Caco-2 (cell line): ENCODE measurements around the gene RERE. TPM values are rescaled to one million over a fixed set of nuclear protein-coding genes. Genes with fewer than 3 reads are reported as not detected.

Source experiments
- BruUV-seq: library from RNA; stranded (reverse); fragments of 400-500 nt; replicated peaks from 2 replicates; lab custom pipeline; 2021; lab: Mats Ljungman, UMichigan
- CTCF ChIA-PET: fragments of 300-600 bp; sonication (Branson Sonifier 250); formaldehyde crosslinking; loops from one replicate; lab custom pipeline; 2022; ENCODE audit warnings: antibody characterized with exemption; lab: Charles Lee
- POLR2A ChIA-PET: fragments of 300-600 bp; sonication (Branson Sonifier 250); formaldehyde crosslinking; loops from one replicate; lab custom pipeline; 2022; ENCODE audit warnings: antibody characterized with exemption; lab: Charles Lee
- DNase-seq, 2 experiments: peaks; one replicate each; pipeline versions ENCODE4 v3.0.0 to v3.0.0-alpha.2; 2020 to 2022
- H3K27me3 ChIP-seq: replicated peaks from 2 replicates; pipeline ENCODE4 v1.6.0; 2011; ENCODE audit warnings: low read length; ENCODE audit not compliant: control insufficient read depth, insufficient read depth
- H3K36me3 ChIP-seq: 2 replicates; pipeline ENCODE4 v1.5.1; 2011; ENCODE audit warnings: low read length; ENCODE audit not compliant: control insufficient read depth, insufficient read depth
- H3K4me1 ChIP-seq: fragments of 250-450 bp; sonication (Bioruptor Pico); 2 replicates; pipeline ENCODE4 v1.5.1; 2020; ENCODE audit warnings: mild to moderate bottlenecking
- H3K4me3 ChIP-seq: 2 replicates; pipeline ENCODE4 v1.5.1; 2011; ENCODE audit warnings: low read depth, mild to moderate bottlenecking, control low read depth, low read length
- H3K9me3 ChIP-seq: fragments of 250-450 bp; sonication (Bioruptor Pico); 2 replicates; pipeline ENCODE4 v1.5.1; 2020; ENCODE audit warnings: mild to moderate bottlenecking, moderate library complexity
- H3K27ac Mint-ChIP-seq: one replicate; pipeline ENCODE4 v1.8.0; 2022; ENCODE audit warnings: mixed read lengths; ENCODE audit not compliant: unreplicated experiment
- H3K27me3 Mint-ChIP-seq: one replicate; pipeline ENCODE4 v1.8.0; 2022; ENCODE audit warnings: mixed read lengths; ENCODE audit not compliant: insufficient read depth, unreplicated experiment
- H3K36me3 Mint-ChIP-seq: one replicate; pipeline ENCODE4 v1.8.0; 2022; ENCODE audit warnings: mild to moderate bottlenecking, mixed read lengths; ENCODE audit not compliant: insufficient read depth, unreplicated experiment
- H3K4me1 Mint-ChIP-seq: one replicate; pipeline ENCODE4 v1.8.0; 2022; ENCODE audit warnings: low read depth, mixed read lengths; ENCODE audit not compliant: unreplicated experiment
- H3K4me3 Mint-ChIP-seq: one replicate; pipeline ENCODE4 v1.8.0; 2022; ENCODE audit warnings: mild to moderate bottlenecking, moderate library complexity, mixed read lengths; ENCODE audit not compliant: unreplicated experiment
- H3K9me3 Mint-ChIP-seq: one replicate; pipeline ENCODE4 v1.8.0; 2022; ENCODE audit warnings: mixed read lengths; ENCODE audit not compliant: unreplicated experiment
- intact Hi-C: fragments of 100-400 bp; cut with micrococcal nuclease; formaldehyde crosslinking; loops from one replicate; pipeline ENCODE4 v1.10.0; 2022; ENCODE audit not compliant: unreplicated experiment
- total RNA-seq: library from RNA; stranded (reverse); gene quantifications from 2 replicates; pipeline ENCODE4 v1.2.3, GENCODE V29; 2022
- TF ChIP-seq, protein P1 (sequence below), 2 experiments: fragments of 200-600 bp in 1 of 2; IDR thresholded peaks; 1 replicate in 1 of 2; 2 replicates in 1 of 2; pipeline versions ENCODE4 v1.5.1 to v1.8.0; 2011 to 2022; ENCODE audit warnings: antibody characterized with exemption in 1 of 2, control low read depth in 1 of 2, inconsistent platforms in 1 of 2, low read depth in 1 of 2, low read length in 1 of 2, mild to moderate bottlenecking in 1 of 2, moderate library complexity in 1 of 2; ENCODE audit not compliant: insufficient read depth in 1 of 2, severe bottlenecking in 1 of 2, unreplicated experiment in 1 of 2

RERE gene
- total RNA-seq, 1 experiment from 2014 or later = 85.2 TPM

DNA sequence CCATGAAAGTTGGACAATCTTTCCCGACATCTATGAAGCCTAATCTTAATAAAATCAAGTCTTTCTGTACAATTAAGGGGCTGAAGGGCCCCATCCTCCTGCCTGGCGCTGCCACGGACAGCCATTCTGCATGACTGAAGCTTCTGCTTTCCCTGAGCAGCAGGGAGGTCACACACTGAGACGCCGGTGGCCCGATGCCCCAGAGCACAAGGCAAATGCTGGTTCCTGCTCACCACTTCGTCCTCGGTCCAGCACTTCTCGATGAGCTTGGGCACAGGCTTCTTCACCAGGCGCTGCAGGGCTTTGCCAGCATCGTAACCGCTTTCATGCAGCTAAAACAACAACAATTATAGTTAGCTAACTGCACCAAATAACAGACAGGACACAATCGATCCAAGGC lies 351.7 kb downstream of the RERE start:
- no peaks in the 10 kb centered on the region for H3K27me3 ChIP-seq
- no peaks in the 10 kb centered on the region; the same call in 1 of the 2 replicates for H3K36me3 ChIP-seq
- no peak overlapping the region for H3K4me3 ChIP-seq
- TF ChIP-seq, protein P1, sequence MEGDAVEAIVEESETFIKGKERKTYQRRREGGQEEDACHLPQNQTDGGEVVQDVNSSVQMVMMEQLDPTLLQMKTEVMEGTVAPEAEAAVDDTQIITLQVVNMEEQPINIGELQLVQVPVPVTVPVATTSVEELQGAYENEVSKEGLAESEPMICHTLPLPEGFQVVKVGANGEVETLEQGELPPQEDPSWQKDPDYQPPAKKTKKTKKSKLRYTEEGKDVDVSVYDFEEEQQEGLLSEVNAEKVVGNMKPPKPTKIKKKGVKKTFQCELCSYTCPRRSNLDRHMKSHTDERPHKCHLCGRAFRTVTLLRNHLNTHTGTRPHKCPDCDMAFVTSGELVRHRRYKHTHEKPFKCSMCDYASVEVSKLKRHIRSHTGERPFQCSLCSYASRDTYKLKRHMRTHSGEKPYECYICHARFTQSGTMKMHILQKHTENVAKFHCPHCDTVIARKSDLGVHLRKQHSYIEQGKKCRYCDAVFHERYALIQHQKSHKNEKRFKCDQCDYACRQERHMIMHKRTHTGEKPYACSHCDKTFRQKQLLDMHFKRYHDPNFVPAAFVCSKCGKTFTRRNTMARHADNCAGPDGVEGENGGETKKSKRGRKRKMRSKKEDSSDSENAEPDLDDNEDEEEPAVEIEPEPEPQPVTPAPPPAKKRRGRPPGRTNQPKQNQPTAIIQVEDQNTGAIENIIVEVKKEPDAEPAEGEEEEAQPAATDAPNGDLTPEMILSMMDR (IDR thresholded peaks at IDR 0.05; ENCODE audit: insufficient read depth in 1 of 2, low read depth in 1 of 2, low read length in 1 of 2, severe bottlenecking in 1 of 2, unreplicated experiment in 1 of 2) = no peak
- peak overlapping the region; percentile 63 for H3K27ac Mint-ChIP-seq
- H3K4me1 ChIP-seq = peaks cover 32% of the 10 kb centered on the region
- BruUV-seq = no TSS peak
- intact Hi-C loops = no loop called here
- H3K9me3 Mint-ChIP-seq = no peaks in the 10 kb centered on the region
- no peaks in the 10 kb centered on the region for H3K27me3 Mint-ChIP-seq
- peaks cover 42% of the 10 kb centered on the region for H3K4me1 Mint-ChIP-seq
- no peaks in the 10 kb centered on the region for H3K9me3 ChIP-seq
- no peak overlapping the region for H3K4me3 Mint-ChIP-seq
- POLR2A ChIA-PET = no interaction called here
- H3K36me3 Mint-ChIP-seq = peaks cover 38% of the 10 kb centered on the region
- CTCF ChIA-PET = no interaction called here
- DNase-seq = no peak

DNA sequence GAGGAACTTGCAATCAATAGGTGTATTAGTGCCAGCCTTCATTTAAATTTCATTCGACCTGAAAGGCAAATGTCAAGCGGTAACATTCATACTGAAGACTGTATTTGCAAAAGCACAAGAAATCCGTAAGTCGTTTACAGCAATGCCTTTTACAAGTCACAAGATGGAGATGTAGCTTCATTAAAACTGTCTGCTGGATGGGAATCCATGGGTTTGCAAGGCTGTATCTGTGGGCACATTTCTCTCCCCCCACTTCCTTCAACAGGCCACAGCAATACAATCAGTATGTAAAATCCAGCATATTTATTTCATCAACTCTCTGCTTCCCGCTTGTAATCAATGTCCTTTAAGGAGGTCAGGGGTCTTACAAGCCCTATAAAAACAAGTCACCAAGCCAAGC lies 352.4 kb downstream of the RERE start:
- H3K27me3 ChIP-seq = no peaks in the 10 kb centered on the region
- H3K27me3 Mint-ChIP-seq = no peaks in the 10 kb centered on the region
- H3K27ac Mint-ChIP-seq = no peak overlapping the region
- POLR2A ChIA-PET = no interaction called here
- H3K9me3 ChIP-seq = no peaks in the 10 kb centered on the region
- no peak overlapping the region for H3K4me3 Mint-ChIP-seq
- peaks cover 32% of the 10 kb centered on the region for H3K4me1 ChIP-seq
- H3K9me3 Mint-ChIP-seq = no peaks in the 10 kb centered on the region
- no peaks in the 10 kb centered on the region; the same call in 1 of the 2 replicates for H3K36me3 ChIP-seq
- peaks cover 38% of the 10 kb centered on the region for H3K36me3 Mint-ChIP-seq
- TSS peak; percentile 8 for BruUV-seq
- CTCF ChIA-PET = no interaction called here
- intact Hi-C loops = no loop called here
- no peak for DNase-seq
- TF ChIP-seq, protein P1 (IDR thresholded peaks at IDR 0.05; ENCODE audit: insufficient read depth in 1 of 2, low read depth in 1 of 2, low read length in 1 of 2, severe bottlenecking in 1 of 2, unreplicated experiment in 1 of 2) = no peak
- H3K4me3 ChIP-seq = no peak overlapping the region
- H3K4me1 Mint-ChIP-seq = peaks cover 43% of the 10 kb centered on the region

DNA sequence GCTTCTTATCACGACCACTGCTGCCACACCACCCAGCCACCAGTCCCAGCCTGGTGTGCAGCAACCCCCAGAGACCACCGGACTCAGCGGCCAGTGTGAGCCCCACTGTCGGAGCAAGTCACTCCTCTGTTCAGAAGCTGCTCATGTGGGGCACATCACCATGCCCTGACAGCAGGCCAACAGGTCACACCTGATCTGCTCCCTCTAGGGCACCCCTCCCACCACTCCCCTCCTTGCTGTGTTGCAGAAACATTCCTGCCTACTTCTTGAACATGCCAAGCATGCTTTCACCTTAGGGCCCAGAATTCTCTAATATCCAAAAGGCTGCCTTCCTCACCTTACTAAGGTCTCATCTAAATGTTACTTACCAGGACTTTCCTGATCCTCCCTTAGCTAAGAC lies 353.1 kb downstream of the RERE start:
- peak; percentile 19 to 55 for DNase-seq
- Mint-ChIP-seq H3K27ac (peak overlapping the region; percentile 73), H3K4me3 (peak overlapping the region; percentile 57), H3K27me3 (no peaks in the 10 kb centered on the region), H3K4me1 (peaks cover 49% of the 10 kb centered on the region), H3K9me3 (no peaks in the 10 kb centered on the region), H3K36me3 (peaks cover 38% of the 10 kb centered on the region)
- ChIA-PET CTCF (no interaction called here), POLR2A (no interaction called here)
- Histone ChIP-seq H3K4me3 (no peak overlapping the region), H3K4me1 (peaks cover 32% of the 10 kb centered on the region), H3K9me3 (no peaks in the 10 kb centered on the region), H3K36me3 (no peaks in the 10 kb centered on the region; the same call in 1 of the 2 replicates), H3K27me3 (no peaks in the 10 kb centered on the region)
- TF ChIP-seq, protein P1 (IDR thresholded peaks at IDR 0.05; ENCODE audit: insufficient read depth in 1 of 2, low read depth in 1 of 2, low read length in 1 of 2, severe bottlenecking in 1 of 2, unreplicated experiment in 1 of 2) = no peak
- no TSS peak for BruUV-seq
- intact Hi-C loops = no loop called here
